Measurements from ENCODE around the gene CEACAM7.
"Not testable (repeated sequence)": the region's sequence is repeated elsewhere in the genome, so short reads cannot be mapped to it uniquely, and the experiment has no call there.

The CEACAM7 gene

DNA sequence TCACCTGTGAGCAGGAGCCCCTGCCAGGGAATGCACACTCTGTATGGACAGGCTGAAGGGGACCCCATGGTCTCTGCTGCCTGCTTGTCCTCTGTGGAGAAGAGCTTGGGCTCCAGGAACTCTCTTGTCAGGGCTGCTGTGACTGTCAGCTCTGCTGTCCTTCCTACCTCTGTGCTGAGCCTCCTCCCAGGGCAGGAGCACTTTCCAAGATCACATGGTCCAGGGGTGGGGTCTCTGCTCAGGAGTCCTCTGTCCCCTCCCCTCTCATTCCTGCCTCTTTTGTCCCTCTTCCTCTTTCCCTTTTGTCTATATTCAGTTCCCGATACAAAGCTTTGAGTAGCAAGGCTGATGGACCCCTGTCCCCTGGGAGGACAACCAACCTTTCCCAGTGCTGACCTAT, at the start of gene CEACAM7:
Gene CEACAM7 (minus strand): TSS at position 173 of the 400 bp plus-strand sequence. CDS start 105 bp downstream, at position 68.
- no peak for DNase-seq (ENCODE audit: low spot score)

GRCh38 chr19:41735071-41735600, 47.1 kb upstream of the CEACAM7 start:
- no peak for DNase-seq (ENCODE audit: low spot score)

GRCh38 chr19:41734585-41734984, 46.5 kb upstream of the CEACAM7 start:
- no peak for DNase-seq (ENCODE audit: low spot score)

- DNase-seq (ENCODE audit: low spot score) = no peak
Observed at GRCh38 chr19:41734156-41734555, 46.1 kb upstream of the CEACAM7 start.

GRCh38 chr19:41726493-41726892, 38.4 kb upstream of the CEACAM7 start:
- DNase-seq (ENCODE audit: low spot score) = no peak

DNA sequence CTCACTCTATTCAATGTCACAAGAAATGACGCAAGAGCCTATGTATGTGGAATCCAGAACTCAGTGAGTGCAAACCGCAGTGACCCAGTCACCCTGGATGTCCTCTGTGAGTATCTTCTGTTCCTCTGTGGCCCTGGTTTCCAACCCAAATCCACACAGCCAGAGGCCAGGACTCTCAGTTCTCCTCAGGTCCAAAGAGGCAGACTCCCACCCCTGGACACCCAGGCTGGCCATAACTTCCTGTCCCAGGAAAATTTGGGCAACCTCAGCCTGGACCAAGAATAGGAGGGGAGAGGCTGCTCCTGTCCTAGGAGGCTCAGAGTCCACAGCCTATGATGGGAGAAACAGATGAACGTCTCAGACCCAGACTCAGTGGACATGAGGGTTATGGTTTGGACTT, 32.0 kb upstream of the CEACAM7 start:
- DNase-seq (ENCODE audit: low spot score) = no peak

- DNase-seq (ENCODE audit: low spot score) = no peak
Observed at GRCh38 chr19:41718761-41719160, 30.7 kb upstream of the CEACAM7 start.

GRCh38 chr19:41714598-41714997, 26.5 kb upstream of the CEACAM7 start:
- DNase-seq (ENCODE audit: low spot score) = no peak

GRCh38 chr19:41711376-41712261, 23.5 kb upstream of the CEACAM7 start:
- DNase-seq (ENCODE audit: low spot score) = no peak

- no peak for DNase-seq (ENCODE audit: low spot score)
Observed at GRCh38 chr19:41709951-41710645, 22.0 kb upstream of the CEACAM7 start.

GRCh38 chr19:41709516-41709915, 21.4 kb upstream of the CEACAM7 start:
- DNase-seq (ENCODE audit: low spot score) = not testable (repeated sequence)

DNA sequence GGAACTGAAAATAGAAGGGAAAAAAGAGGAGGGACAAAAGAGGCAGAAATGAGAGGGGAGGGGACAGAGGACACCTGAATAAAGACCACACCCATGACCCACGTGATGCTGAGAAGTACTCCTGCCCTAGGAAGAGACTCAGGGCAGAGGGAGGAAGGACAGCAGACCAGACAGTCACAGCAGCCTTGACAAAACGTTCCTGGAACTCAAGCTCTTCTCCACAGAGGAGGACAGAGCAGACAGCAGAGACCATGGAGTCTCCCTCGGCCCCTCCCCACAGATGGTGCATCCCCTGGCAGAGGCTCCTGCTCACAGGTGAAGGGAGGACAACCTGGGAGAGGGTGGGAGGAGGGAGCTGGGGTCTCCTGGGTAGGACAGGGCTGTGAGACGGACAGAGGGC, 20.4 kb upstream of the CEACAM7 start, which contains the start of gene CEACAM5:
Gene CEACAM5 (plus strand): TSS at position 146 of the 400 bp plus-strand sequence. CDS start 106 bp downstream, at position 252.
- no peak for DNase-seq (ENCODE audit: low spot score)

DNA sequence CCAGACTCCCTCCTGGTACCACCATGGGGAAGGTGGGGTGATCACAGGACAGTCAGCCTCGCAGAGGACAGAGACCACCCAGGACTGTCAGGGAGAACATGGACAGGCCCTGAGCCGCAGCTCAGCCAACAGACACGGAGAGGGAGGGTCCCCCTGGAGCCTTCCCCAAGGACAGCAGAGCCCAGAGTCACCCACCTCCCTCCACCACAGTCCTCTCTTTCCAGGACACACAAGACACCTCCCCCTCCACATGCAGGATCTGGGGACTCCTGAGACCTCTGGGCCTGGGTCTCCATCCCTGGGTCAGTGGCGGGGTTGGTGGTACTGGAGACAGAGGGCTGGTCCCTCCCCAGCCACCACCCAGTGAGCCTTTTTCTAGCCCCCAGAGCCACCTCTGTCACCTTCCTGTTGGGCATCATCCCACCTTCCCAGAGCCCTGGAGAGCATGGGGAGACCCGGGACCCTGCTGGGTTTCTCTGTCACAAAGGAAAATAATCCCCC, 19.9 kb upstream of the CEACAM7 start:
- no peak for DNase-seq (ENCODE audit: low spot score)

DNA sequence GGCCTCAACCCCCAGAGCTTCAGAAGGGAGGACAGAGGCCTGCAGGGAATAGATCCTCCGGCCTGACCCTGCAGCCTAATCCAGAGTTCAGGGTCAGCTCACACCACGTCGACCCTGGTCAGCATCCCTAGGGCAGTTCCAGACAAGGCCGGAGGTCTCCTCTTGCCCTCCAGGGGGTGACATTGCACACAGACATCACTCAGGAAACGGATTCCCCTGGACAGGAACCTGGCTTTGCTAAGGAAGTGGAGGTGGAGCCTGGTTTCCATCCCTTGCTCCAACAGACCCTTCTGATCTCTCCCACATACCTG, 19.4 kb upstream of the CEACAM7 start:
- no peak for DNase-seq (ENCODE audit: low spot score)

DNA sequence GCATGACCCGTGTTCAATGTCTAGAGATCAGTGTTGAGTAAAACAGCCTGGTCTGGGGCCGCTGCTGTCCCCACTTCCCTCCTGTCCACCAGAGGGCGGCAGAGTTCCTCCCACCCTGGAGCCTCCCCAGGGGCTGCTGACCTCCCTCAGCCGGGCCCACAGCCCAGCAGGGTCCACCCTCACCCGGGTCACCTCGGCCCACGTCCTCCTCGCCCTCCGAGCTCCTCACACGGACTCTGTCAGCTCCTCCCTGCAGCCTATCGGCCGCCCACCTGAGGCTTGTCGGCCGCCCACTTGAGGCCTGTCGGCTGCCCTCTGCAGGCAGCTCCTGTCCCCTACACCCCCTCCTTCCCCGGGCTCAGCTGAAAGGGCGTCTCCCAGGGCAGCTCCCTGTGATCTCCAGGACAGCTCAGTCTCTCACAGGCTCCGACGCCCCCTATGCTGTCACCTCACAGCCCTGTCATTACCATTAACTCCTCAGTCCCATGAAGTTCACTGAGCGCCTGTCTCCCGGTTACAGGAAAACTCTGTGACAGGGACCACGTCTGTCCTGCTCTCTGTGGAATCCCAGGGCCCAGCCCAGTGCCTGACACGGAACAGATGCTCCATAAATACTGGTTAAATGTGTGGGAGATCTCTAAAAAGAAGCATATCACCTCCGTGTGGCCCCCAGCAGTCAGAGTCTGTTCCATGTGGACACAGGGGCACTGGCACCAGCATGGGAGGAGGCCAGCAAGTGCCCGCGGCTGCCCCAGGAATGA, 18.9 kb upstream of the CEACAM7 start:
- DNase-seq (ENCODE audit: low spot score) = peak; percentile 83

DNA sequence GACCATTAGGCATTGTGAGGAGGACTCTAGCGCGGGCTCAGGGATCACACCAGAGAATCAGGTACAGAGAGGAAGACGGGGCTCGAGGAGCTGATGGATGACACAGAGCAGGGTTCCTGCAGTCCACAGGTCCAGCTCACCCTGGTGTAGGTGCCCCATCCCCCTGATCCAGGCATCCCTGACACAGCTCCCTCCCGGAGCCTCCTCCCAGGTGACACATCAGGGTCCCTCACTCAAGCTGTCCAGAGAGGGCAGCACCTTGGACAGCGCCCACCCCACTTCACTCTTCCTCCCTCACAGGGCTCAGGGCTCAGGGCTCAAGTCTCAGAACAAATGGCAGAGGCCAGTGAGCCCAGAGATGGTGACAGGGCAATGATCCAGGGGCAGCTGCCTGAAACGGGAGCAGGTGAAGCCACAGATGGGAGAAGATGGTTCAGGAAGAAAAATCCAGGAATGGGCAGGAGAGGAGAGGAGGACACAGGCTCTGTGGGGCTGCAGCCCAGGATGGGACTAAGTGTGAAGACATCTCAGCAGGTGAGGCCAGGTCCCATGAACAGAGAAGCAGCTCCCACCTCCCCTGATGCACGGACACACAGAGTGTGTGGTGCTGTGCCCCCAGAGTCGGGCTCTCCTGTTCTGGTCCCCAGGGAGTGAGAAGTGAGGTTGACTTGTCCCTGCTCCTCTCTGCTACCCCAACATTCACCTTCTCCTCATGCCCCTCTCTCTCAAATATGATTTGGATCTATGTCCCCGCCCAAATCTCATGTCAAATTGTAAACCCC, 17.5 kb upstream of the CEACAM7 start:
- DNase-seq (ENCODE audit: low spot score) = peak; percentile 41

GRCh38 chr19:41703602-41704293, 15.7 kb upstream of the CEACAM7 start:
- DNase-seq (ENCODE audit: low spot score) = no peak

DNA sequence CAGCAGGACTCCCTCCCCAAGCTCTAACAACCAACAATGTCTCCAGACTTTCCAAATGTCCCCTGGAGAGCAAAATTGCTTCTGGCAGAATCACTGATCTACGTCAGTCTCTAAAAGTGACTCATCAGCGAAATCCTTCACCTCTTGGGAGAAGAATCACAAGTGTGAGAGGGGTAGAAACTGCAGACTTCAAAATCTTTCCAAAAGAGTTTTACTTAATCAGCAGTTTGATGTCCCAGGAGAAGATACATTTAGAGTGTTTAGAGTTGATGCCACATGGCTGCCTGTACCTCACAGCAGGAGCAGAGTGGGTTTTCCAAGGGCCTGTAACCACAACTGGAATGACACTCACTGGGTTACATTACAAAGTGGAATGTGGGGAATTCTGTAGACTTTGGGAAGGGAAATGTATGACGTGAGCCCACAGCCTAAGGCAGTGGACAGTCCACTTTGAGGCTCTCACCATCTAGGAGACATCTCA, 14.1 kb upstream of the CEACAM7 start:
- no peak for DNase-seq (ENCODE audit: low spot score)

DNA sequence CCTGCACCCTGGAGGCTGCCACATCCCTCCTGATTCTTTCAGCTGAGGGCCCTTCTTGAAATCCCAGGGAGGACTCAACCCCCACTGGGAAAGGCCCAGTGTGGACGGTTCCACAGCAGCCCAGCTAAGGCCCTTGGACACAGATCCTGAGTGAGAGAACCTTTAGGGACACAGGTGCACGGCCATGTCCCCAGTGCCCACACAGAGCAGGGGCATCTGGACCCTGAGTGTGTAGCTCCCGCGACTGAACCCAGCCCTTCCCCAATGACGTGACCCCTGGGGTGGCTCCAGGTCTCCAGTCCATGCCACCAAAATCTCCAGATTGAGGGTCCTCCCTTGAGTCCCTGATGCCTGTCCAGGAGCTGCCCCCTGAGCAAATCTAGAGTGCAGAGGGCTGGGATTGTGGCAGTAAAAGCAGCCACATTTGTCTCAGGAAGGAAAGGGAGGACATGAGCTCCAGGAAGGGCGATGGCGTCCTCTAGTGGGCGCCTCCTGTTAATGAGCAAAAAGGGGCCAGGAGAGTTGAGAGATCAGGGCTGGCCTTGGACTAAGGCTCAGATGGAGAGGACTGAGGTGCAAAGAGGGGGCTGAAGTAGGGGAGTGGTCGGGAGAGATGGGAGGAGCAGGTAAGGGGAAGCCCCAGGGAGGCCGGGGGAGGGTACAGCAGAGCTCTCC, 13.5 kb upstream of the CEACAM7 start:
- DNase-seq (ENCODE audit: low spot score) = no peak
